A549 (cell line): Measurements from ENCODE around the gene PPP1R14B. TPM values are rescaled to one million over a fixed set of nuclear protein-coding genes. Genes with fewer than 3 reads are reported as not detected.

Source experiments
- ATAC-seq, 2 experiments: fragments of 200-7000 bp in 1 of 2; fragments of >200 bp in 1 of 2; cut with Nextera tagmentation in 1 of 2; cut with Tn5 transposase in 1 of 2; 3 replicates each; pipeline versions ENCODE4 v1.8.0 to v1.9.1; 2018 to 2020; ENCODE audit warnings: mild to moderate bottlenecking in 1 of 2, moderate library complexity in 1 of 2
- CTCF ChIA-PET: fragments of 300-600 bp; sonication (Branson Sonifier 250); formaldehyde crosslinking; extraction: SDS; loops from one replicate; lab custom pipeline; 2021; ENCODE audit warnings: antibody characterized with exemption, inconsistent platforms; lab: Yijun Ruan, JAX
- POLR2A ChIA-PET: fragments of 350-600 bp; formaldehyde crosslinking; extraction: SDS; loops from one replicate; lab custom pipeline; 2021; ENCODE audit warnings: antibody characterized with exemption, inconsistent platforms; lab: Yijun Ruan, JAX
- DNase-seq, 2 experiments: peaks; one replicate each; pipeline versions ENCODE4 v3.0.0 to v3.0.0-alpha.2; 2011 to 2016; ENCODE audit warnings: low read depth in 1 of 2, low spot score in 1 of 2
- FAIRE-seq: peaks from 2 replicates; lab custom pipeline; 2011; peaks lifted over from hg19 to GRCh38; lab: Jason Lieb, UNC
- H3K27ac ChIP-seq, 2 experiments: fragments of >200 bp; sonication (Bioruptor Twin); formaldehyde crosslinking; 3 replicates each; pipeline ENCODE4 v1.5.1; 2016 to 2017
- H3K4me1 ChIP-seq: fragments of >200 bp; sonication (Bioruptor Twin); formaldehyde crosslinking; 3 replicates; pipeline ENCODE4 v1.6.1; 2016
- H3K4me2 ChIP-seq: fragments of >200 bp; sonication (Bioruptor Twin); formaldehyde crosslinking; 3 replicates; pipeline ENCODE4 v1.6.1; 2016
- H3K4me3 ChIP-seq: fragments of >200 bp; sonication (Bioruptor Twin); formaldehyde crosslinking; 3 replicates; pipeline ENCODE4 v1.5.1; 2016
- H3K9me3 ChIP-seq: fragments of >200 bp; sonication (Bioruptor Twin); formaldehyde crosslinking; 3 replicates; pipeline ENCODE4 v1.6.1; 2016
- EP300 ChIP-seq, 2 experiments: fragments of >200 bp; sonication (Bioruptor Twin); formaldehyde crosslinking; IDR thresholded peaks; 2 replicates in 1 of 2; 3 replicates in 1 of 2; pipeline ENCODE4 v1.6.1; 2016 to 2017
- FOSB ChIP-seq: fragments of 250-450 bp; sonication (Bioruptor Pico); IDR thresholded peaks from 2 replicates; pipeline ENCODE4 v1.5.0; 2020; ENCODE audit warnings: mild to moderate bottlenecking, moderate library complexity
- GATA3 ChIP-seq: IDR thresholded peaks from 2 replicates; pipeline ENCODE4 v1.6.1; 2012; ENCODE audit warnings: borderline replicate concordance
- HOXB13 ChIP-seq: fragments of 250-450 bp; sonication (Bioruptor Pico); IDR thresholded peaks from 2 replicates; pipeline ENCODE4 v1.5.0; 2020; ENCODE audit warnings: low read depth, mild to moderate bottlenecking, moderate library complexity
- HOXB5 ChIP-seq: fragments of 250-450 bp; sonication (Bioruptor Pico); IDR thresholded peaks from 2 replicates; pipeline ENCODE4 v1.5.0; 2020; ENCODE audit warnings: mild to moderate bottlenecking, moderate library complexity
- KDM5A ChIP-seq: fragments of 200-600 bp; sonication (generic); IDR thresholded peaks from 2 replicates; pipeline ENCODE4 v1.6.1; 2016; ENCODE audit warnings: antibody characterized with exemption, mild to moderate bottlenecking
- POLR2A ChIP-seq: IDR thresholded peaks from 2 replicates; pipeline ENCODE4 v1.6.1; 2012; ENCODE audit warnings: mild to moderate bottlenecking, low read length
- RNF2 ChIP-seq: fragments of 200-600 bp; sonication (generic); IDR thresholded peaks from 2 replicates; pipeline ENCODE4 v1.6.1; 2016; ENCODE audit warnings: low read depth, mild to moderate bottlenecking, antibody characterized with exemption, moderate library complexity, borderline replicate concordance
- SMC3 ChIP-seq: fragments of >200 bp; sonication (Bioruptor Twin); formaldehyde crosslinking; IDR thresholded peaks from 3 replicates; pipeline ENCODE4 v1.6.1; 2018; ENCODE audit warnings: inconsistent platforms
- SREBF2 ChIP-seq: fragments of 450-650 bp; IDR thresholded peaks from 2 replicates; pipeline ENCODE4 v1.6.1; 2014; ENCODE audit warnings: mild to moderate bottlenecking, moderate library complexity
- WGBS: methylation state at CpG from one replicate; pipeline ENCODE4 v1.1.6; 2017; ENCODE audit errors: missing lambda C conversion rate; 5-methylcytosine and 5-hydroxymethylcytosine counted together
- polyA plus RNA-seq, 4 experiments: library from polyadenylated mRNA; depleted of rRNA in 3 of 4; stranded (reverse); fragments of >200 nt; fragmentation: RNase III in 1 of 4; extraction: RNeasy Plus Mini Kit Qiagen cat#74134 plus additional on column Dnase treatment in 1 of 4; gene quantifications; 2 replicates in 3 of 4; 3 replicates in 1 of 4; pipeline ENCODE4 v1.2.3, GENCODE V29; 2011 to 2017
- TF ChIP-seq, protein P1 (sequence below): fragments of 200-600 bp; sonication (generic); IDR thresholded peaks from 2 replicates; pipeline ENCODE4 v1.6.1; 2016; ENCODE audit warnings: antibody characterized with exemption, mild to moderate bottlenecking, moderate library complexity
- TF ChIP-seq, protein P2 (sequence below): fragments of 150-350 bp; IDR thresholded peaks from 2 replicates; pipeline ENCODE4 v1.6.1; 2014; ENCODE audit warnings: low read depth, mild to moderate bottlenecking, low read length
- TF ChIP-seq, protein P3 (sequence below): IDR thresholded peaks from 2 replicates; pipeline ENCODE4 v1.6.1; 2012
- TF ChIP-seq, protein P4 (sequence below): fragments of 250-450 bp; sonication (Bioruptor Pico); IDR thresholded peaks from 2 replicates; pipeline ENCODE4 v1.5.0; 2020; ENCODE audit warnings: low read depth, mild to moderate bottlenecking, moderate library complexity
- TF ChIP-seq, protein P5 (sequence below): fragments of >200 bp; sonication (Bioruptor Twin); formaldehyde crosslinking; IDR thresholded peaks from 3 replicates; pipeline ENCODE4 v1.5.1; 2016
- TF ChIP-seq, protein P6 (sequence below): fragments of >200 bp; sonication (Bioruptor Twin); formaldehyde crosslinking; IDR thresholded peaks from 3 replicates; pipeline ENCODE4 v1.6.1; 2016

Gene PPP1R14B
- polyA plus RNA-seq, 2 of the 4 experiments (the other 2 are of a cell fraction) = 152 to 154 TPM

DNA sequence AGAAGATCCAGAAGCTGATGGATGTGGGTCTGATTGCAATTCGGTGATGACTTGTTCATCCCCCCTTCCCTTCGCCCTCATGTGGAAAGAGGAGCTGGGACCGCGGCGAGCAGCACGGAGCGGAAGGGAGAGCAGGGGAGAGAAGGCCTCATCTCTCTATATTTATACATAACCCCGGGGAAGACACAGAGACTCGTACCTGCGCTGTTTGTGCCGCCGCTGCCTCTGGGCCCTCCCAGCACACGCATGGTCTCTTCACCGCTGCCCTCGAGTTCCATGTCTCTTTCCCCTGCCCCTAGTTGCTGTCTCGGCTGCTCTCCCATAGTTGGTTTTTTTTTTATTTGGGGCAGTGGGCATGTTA, 42.7 kb downstream of the PPP1R14B start:
- WGBS = 90% methylated on average over 16 of the region's 16 CpGs
- Histone ChIP-seq H3K9me3 (no peaks in the 10 kb centered on the region), H3K4me1 (peaks cover 9% of the 10 kb centered on the region; the same call in 1 of the 3 replicates), H3K27ac (no peak overlapping the region), H3K4me3 (no peak overlapping the region), H3K4me2 (no peak overlapping the region)
- CTCF ChIA-PET = interaction anchor here (0.7 to 20.3 kb wide), 18 partner anchors 9 to 141 kb away, joined by 3 to 254 read pairs (median 7); partner anchors contain the start of genes CATSPERZ, DNAJC4, FKBP2 and NUDT22
- POLR2A ChIA-PET = interaction anchor here (0.9 to 3.0 kb wide), 6 partner anchors 19 to 100 kb away, joined by 3 to 18 read pairs (median 3); partner anchors contain the start of genes FKBP2 and STIP1
- ATAC-seq = no peak
- no peak for DNase-seq
- TF ChIP-seq KDM5A (no peak), HOXB13 (CRISPR knock-in tag) (no peak), POLR2A (no peak), SREBF2 (no peak), SMC3 (no peak), EP300 (IDR thresholded peaks at IDR 0.05) (no peak), FOSB (CRISPR knock-in tag) (no peak)
- TF ChIP-seq, protein P1, sequence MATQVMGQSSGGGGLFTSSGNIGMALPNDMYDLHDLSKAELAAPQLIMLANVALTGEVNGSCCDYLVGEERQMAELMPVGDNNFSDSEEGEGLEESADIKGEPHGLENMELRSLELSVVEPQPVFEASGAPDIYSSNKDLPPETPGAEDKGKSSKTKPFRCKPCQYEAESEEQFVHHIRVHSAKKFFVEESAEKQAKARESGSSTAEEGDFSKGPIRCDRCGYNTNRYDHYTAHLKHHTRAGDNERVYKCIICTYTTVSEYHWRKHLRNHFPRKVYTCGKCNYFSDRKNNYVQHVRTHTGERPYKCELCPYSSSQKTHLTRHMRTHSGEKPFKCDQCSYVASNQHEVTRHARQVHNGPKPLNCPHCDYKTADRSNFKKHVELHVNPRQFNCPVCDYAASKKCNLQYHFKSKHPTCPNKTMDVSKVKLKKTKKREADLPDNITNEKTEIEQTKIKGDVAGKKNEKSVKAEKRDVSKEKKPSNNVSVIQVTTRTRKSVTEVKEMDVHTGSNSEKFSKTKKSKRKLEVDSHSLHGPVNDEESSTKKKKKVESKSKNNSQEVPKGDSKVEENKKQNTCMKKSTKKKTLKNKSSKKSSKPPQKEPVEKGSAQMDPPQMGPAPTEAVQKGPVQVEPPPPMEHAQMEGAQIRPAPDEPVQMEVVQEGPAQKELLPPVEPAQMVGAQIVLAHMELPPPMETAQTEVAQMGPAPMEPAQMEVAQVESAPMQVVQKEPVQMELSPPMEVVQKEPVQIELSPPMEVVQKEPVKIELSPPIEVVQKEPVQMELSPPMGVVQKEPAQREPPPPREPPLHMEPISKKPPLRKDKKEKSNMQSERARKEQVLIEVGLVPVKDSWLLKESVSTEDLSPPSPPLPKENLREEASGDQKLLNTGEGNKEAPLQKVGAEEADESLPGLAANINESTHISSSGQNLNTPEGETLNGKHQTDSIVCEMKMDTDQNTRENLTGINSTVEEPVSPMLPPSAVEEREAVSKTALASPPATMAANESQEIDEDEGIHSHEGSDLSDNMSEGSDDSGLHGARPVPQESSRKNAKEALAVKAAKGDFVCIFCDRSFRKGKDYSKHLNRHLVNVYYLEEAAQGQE = no peak
- TF ChIP-seq, protein P2, sequence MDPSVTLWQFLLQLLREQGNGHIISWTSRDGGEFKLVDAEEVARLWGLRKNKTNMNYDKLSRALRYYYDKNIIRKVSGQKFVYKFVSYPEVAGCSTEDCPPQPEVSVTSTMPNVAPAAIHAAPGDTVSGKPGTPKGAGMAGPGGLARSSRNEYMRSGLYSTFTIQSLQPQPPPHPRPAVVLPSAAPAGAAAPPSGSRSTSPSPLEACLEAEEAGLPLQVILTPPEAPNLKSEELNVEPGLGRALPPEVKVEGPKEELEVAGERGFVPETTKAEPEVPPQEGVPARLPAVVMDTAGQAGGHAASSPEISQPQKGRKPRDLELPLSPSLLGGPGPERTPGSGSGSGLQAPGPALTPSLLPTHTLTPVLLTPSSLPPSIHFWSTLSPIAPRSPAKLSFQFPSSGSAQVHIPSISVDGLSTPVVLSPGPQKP = no peak
- TF ChIP-seq, protein P3, sequence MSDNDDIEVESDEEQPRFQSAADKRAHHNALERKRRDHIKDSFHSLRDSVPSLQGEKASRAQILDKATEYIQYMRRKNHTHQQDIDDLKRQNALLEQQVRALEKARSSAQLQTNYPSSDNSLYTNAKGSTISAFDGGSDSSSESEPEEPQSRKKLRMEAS = no peak
- FAIRE-seq = no peak

DNA sequence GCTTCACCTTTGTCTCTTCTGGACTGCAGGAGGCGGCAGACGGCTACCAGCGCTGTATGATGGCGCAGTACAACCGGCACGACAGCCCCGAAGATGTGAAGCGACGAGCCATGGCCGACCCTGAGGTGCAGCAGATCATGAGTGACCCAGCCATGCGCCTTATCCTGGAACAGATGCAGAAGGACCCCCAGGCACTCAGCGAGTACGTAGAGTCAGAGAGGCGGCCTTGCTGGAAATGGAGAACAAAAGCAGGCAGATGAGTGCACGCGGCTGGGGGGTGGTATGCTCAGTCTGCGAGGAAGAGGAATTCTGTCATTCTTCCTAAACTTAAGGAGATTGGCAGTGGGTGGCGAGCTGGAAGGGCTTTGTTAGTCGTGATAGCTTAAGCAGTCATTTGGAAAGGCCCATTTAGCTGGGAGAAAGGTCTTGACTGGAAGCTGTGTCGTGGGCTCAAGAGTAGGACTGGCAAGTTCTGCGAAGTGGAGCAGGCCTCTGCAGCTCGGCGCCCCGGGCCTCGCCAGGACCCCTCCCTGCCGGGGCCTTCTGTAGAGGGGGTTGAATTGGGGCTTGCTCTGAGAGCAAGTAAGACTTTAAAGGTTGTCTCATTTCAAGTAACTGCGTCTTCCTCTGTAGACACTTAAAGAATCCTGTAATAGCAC, 43.2 kb downstream of the PPP1R14B start:
- WGBS = 93% methylated on average over 27 of the region's 27 CpGs
- ATAC-seq (no peak), FAIRE-seq (no peak), DNase-seq (no peak)
- H3K9me3 ChIP-seq = no peaks in the 10 kb centered on the region
- H3K4me1 ChIP-seq = peaks cover 9% of the 10 kb centered on the region; the same call in 1 of the 3 replicates
- no peak overlapping the region for H3K4me3 ChIP-seq
- H3K27ac ChIP-seq = no peak overlapping the region
- no peak overlapping the region for H3K4me2 ChIP-seq
- ChIA-PET CTCF (interaction anchor here (1.0 to 20.3 kb wide), 12 partner anchors 8 to 99 kb away, joined by 3 to 254 read pairs (median 10); partner anchors contain the start of genes CATSPERZ, DNAJC4, NUDT22 and PLCB3), POLR2A (interaction anchor here (1.9 to 3.0 kb wide), 2 partner anchors 18 to 38 kb away, joined by 9 to 18 read pairs; partner anchors contain the start of genes FKBP2 and STIP1)
- TF ChIP-seq HOXB5 (no peak), RNF2 (no peak), GATA3 (no peak), KDM5A (no peak)
- TF ChIP-seq, protein P4, sequence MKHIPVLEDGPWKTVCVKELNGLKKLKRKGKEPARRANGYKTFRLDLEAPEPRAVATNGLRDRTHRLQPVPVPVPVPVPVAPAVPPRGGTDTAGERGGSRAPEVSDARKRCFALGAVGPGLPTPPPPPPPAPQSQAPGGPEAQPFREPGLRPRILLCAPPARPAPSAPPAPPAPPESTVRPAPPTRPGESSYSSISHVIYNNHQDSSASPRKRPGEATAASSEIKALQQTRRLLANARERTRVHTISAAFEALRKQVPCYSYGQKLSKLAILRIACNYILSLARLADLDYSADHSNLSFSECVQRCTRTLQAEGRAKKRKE (CRISPR knock-in tag) = no peak
- TF ChIP-seq, protein P5, sequence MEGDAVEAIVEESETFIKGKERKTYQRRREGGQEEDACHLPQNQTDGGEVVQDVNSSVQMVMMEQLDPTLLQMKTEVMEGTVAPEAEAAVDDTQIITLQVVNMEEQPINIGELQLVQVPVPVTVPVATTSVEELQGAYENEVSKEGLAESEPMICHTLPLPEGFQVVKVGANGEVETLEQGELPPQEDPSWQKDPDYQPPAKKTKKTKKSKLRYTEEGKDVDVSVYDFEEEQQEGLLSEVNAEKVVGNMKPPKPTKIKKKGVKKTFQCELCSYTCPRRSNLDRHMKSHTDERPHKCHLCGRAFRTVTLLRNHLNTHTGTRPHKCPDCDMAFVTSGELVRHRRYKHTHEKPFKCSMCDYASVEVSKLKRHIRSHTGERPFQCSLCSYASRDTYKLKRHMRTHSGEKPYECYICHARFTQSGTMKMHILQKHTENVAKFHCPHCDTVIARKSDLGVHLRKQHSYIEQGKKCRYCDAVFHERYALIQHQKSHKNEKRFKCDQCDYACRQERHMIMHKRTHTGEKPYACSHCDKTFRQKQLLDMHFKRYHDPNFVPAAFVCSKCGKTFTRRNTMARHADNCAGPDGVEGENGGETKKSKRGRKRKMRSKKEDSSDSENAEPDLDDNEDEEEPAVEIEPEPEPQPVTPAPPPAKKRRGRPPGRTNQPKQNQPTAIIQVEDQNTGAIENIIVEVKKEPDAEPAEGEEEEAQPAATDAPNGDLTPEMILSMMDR = no peak
- TF ChIP-seq, protein P6, sequence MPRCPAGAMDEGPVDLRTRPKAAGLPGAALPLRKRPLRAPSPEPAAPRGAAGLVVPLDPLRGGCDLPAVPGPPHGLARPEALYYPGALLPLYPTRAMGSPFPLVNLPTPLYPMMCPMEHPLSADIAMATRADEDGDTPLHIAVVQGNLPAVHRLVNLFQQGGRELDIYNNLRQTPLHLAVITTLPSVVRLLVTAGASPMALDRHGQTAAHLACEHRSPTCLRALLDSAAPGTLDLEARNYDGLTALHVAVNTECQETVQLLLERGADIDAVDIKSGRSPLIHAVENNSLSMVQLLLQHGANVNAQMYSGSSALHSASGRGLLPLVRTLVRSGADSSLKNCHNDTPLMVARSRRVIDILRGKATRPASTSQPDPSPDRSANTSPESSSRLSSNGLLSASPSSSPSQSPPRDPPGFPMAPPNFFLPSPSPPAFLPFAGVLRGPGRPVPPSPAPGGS = no peak
